GM21390 (cell line): Measurements from ENCODE around the gene APLP2.
A peak's percentile ranks its signal among the peaks of the same experiment; 100 is the strongest.

Experiments
- ATAC-seq: cut with Tn5 transposase; IDR thresholded peaks from one replicate; pipeline ENCODE4 v1.9.1; 2021; ENCODE audit not compliant: unreplicated experiment

Gene APLP2

DNA sequence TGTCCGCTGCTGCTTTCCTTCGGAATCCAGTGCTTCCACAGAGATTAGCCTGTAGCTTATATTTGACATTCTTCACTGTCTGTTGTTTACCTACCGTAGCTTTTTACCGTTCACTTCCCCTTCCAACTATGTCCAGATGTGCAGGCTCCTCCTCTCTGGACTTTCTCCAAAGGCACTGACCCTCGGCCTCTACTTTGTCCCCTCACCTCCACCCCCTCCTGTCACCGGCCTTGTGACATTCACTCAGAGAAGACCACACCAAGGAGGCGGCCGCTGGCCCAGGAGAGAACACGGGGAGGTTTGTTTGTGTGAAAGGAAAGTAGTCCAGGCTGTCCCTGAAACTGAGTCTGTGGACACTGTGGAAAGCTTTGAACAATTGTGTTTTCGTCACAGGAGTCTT, 74.4 kb downstream of the APLP2 start:
- ATAC-seq, result no peak

DNA sequence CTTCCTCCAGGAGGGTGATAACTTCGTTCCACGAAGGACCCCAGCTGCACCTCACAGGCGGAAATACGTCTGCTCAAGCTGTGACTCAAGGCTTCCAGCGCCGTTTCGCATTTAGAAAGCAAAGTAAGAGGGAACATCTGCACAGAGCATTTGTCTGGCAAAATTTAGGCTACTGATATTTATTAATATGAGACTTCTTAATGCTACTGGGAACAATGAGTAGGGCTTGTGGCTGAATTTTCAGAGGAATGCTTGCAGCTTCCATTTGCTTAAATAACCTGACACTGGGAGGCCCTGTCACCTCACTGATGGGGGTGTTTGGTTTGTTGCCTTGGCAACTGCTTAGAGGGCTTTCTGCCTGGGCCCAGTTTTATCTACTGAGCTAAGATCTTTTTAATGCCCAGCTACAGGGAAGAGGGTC, 75.2 kb downstream of the APLP2 start:
- no peak for ATAC-seq

DNA sequence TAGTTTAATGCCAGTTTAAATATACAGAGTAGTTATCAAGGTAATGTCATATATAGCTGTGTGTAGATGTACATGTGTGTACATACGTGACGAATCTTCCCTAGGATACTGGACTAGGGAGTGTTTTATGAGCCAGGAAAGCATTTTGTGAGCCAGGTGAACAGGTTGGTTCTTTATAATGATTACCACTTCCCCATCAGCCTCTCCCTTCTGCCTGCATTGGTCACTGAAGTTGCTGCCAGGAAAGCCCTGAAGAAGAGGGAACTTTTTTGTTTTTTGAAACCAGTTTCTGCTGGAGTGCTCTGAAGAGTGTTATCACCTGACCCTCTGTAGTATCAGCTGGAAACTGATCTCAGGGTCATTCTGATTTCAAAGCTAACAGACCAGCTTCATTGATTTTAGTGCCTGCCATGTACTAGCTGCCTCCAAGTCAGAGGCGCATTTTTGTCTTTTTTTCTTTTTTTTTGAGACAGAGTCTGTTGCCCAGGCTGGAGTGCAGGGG, 75.7 kb downstream of the APLP2 start:
- no peak for ATAC-seq

DNA sequence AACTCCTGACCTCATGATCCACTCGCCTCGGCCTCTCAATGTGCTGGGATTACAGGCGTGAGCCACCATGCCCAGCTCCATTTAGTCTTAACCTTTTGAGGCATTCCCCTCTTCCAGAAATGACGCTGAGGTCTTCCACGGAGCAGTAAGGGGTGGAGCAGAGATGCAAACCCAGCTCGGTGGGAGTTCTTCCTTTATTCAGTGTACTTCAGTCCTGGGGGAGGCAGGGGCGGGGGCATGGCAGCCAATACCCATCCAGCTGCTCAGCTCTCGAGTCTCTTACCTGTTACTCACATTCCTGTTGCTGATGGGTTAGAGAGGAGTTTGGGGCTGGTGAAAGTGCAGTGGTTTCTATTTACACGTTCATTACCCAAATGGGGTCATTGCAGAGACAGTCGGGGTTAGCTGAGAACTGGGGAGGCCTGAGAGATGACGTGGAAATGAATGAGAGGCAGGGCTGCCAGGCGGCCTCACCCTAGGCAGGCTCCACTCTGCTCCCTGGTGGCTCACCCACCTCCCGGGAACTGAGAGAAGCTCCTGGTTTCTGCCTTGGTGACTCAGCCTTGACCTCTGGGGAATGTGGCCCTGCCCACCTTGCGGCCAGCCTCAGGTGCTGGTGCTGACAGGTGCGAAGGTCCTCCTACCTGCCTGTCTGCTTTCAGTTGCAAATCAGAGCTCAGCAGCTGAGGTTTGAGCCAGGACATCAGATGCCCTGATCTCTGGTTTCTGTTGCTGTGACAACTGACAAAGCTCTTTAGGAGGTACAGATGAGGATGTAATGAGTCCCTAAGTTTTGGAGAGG, 76.5 kb downstream of the APLP2 start:
- ATAC-seq, result no peak

DNA sequence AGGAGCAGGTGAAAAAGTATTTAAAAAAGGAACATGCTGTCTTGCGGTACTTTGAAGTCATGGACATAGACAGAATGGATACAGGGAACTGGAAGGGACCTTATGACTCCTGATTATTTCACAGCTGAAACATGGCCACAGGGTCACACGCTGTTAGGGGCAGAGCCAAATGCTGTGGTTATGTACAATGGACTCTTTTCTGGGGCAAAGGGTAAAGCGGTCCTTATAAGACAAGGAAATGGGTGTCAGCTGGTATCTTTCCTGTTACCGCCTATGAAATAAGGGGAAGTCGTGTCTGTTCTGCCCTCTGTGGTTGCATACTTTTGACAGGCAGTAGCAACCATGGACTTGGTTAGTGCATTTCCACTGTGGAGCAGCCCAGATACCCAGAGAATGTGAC, 77.1 kb downstream of the APLP2 start:
- ATAC-seq, result no peak

DNA sequence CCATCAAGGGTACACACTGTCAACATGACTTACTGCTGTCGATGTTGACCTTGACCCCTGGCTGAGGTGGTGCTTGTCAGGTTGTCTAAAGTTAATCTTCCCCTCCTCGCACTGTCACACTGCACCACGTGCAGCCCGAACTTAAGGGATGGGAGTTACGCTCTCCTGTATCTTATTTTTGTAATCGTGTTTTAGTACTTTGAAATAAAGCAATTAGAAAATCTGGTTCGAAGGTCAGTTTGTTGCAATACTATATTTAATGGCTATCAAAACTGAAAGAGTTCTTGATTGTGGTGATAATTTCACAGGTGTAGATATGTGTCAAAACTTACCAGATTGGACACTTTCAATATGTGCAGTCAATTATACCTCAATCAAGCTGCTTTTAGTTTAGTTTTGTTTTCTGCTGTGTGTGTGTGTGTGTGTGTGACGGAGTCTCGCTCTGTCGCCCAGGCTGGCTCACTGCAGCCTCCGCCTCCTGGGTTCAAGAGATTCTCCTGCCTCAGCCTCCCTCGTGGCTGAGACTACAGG, 79.2 kb downstream of the APLP2 start:
- no peak for ATAC-seq

DNA sequence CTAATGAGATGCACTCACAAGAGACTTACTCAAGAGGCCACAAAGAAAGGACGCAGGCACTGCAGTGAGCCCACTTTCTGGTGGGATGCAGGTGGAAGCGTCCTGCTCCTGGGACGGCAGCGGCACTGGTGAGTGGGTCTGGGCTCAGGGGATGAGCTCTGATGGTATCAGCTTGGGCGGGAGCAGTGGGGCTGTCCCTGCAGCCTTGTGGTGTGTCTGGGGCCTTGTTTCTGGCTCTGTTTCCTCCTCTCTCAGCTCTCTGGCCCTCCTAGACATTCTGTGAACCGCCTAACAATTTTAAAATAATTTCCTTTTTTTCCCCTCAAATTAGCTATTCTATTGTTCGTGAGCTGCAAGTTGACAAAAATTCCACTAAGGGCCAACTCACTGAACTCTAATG, 81.1 kb downstream of the APLP2 start:
- ATAC-seq, result peak; percentile 45

DNA sequence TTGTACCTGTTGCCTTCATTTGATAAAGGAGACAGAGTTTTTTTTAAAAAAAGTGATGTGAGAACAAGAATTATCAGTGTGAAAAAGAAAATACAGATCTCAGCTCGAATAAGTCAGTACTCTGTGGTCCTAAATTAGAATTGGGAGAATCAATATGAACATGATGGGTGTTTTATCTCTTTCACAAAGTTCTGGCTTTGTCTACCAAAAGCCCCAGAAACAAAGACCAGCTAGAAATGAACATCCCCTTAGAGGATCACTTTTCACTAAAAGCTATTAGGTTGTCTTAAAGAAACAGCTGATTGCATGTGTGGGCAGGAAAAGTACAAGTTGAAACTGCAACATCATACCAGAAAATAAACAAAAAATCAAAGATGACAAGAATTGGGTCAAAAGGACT, 81.5 kb downstream of the APLP2 start:
- no peak for ATAC-seq

DNA sequence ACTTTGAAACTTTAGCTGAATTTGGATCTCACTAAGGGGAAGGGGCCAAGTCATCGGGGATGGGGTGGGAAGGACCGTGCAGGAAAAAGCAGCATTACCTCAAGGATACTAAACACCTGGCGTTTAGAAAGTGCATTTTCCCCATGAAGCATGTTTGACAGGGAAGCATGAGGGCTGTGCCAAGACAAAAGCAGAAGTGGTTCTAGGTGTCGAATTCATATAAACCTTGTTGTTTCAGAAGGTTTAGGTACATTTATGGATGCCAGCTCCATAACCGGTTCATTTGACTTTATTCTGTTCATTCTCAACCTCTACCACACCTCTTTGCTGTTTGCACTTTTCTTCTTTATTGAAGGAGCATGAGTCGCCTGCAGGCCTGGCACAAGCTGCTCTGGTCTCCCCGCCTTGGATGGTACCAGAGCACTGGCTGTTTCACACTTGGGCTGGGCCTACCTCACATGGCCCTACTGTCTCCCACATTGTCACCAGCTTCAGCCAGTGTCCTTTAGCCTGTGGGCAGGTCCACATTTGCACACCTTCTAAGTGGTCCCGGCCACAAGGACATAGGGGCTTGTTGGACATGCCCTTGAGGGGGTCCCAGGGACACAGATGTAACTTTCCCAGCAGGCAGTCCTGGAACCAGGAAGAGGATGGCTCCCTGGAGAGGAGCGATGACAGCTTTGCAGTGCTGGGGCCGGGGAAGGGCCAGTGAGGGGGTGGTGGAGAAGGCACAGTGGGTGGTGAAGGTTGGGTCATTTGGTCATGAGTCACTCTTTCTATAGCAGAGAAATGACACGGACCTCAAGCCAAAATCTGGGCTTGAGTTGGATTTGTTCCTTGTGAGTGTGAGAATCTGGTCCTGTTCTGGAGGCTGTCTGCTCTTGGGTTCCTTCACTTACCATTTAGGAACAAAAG, 86.7 kb downstream of the APLP2 start:
- ATAC-seq, result no peak

DNA sequence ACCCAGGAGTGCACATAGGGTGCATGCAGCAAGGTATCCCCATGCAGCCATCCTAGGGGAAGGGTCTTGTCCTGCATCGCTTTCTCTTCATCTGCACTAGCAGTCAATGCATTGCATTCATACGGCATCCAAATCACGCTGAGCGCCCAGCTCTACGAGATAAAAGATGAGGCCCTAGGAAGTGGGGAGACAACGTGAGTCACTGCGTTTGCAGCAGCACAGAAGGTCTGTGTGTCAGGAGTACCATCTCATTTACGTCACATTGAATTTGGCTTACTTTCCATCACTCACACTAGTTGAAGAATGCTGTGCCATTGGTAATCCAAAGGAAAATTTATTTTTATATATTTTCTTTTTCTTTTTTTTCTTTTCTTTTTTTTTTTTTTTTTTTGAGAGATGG, 87.4 kb downstream of the APLP2 start:
- no peak for ATAC-seq

DNA sequence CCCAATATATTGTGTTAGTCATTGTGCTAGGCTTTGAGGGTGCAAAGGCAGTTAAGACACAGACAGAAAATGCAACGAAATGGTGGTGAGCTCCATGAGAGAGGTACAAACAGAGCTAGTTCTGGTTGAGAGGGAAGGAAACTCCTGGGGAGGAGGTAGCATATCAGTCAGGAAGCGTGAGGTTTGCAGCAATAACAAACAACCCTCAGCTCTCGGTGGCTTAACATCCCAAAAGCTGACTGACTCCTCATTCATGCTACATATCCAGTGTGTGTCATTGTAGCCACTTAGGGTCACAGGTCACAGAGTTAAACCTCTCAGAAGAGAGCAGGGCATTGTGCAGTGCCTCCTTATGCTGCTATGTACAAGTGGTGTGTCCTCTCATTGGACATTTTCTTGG, 88.1 kb downstream of the APLP2 start:
- no peak for ATAC-seq

DNA sequence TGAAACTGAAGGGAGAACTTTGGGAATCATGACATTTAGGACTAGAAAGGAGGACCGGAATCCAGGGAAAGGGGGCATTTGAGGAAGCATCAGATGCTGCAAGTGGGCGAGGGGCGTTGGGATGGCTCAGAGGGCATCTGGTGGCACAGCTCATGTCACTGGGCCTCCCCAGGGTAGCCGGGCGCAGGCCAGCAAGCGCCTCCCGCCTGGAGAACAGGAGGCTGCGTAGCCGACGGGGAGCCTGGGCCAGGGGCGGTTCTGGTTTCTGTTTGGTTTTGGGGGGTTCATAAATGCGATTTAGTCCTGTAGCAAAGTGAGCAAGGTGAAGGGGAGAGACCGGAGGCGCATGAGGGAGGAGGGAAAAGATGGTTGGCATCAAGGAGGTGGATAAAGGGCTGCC, 89.4 kb downstream of the APLP2 start:
- no peak for ATAC-seq

DNA sequence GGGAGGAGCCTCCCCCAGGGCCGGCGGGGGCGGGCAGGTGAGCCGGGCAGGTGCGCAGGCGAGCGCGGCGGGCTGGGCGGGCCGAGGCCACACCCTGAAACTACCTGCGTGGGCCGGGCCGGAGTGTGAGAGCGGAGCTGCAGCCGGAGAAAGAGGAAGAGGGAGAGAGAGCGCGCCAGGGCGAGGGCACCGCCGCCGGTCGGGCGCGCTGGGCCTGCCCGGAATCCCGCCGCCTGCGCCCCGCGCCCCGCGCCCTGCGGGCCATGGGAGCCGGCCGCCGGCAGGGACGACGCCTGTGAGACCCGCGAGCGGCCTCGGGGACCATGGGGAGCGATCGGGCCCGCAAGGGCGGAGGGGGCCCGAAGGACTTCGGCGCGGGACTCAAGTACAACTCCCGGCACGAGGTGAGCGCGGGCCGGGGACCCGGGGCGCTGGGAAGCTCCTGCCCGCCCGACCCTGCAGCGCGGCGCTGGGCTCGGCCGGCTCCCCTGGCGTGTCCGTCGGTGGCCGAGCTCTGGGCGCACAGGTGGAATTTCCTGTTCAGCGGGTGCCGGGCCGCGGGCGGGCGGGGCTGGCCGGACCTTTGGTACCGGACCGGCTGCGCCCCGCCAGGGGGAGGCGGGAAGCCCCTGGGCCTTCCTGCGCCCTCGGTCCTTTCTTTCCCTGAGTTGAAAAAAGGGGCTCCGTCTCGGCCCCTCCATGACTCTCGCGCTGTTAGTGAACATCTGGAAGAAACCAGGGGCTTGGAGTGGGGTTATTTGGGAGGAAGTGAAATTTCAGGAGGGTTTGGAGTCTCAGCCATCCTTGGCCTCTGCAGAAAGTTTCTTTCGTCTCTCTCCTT, 90.2 kb downstream of the APLP2 start, which contains the start of gene ST14:
TSS of gene ST14 (plus strand) at position 126 of the 841 bp plus-strand sequence. CDS start at position 324, 198 bp downstream.
- peak; percentile 52 for ATAC-seq

DNA sequence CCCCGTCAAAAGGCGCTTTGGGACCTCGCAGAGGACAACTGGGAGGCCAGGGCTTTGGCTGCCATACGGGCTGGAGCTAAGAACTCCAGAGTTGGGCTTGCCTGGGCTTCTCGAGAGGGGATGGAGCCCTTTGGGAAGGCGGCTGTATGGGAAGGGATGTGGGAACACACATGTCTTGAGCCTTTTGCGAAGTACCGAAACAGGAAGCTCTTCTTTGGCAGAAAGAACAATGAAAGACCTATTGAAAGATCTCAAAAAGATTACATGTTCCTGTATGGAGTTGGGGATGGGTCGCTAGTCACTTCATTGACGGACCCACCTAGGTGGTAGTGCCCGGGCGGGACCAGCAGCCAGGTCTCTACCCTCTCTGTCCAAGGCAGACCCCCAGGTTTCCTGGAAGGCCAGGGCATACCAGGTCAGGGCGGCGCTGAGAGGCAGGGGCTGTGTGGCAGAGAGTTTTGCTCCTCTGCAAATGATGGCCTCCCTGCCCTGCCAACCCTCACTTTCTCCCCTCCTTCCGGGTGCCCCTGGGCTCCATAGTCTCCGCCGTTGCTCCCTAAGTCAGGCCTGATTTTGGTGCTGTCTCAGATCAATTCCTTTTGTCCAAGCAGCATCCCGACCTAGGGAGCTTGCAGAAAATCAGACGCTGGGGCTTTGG, 90.9 kb downstream of the APLP2 start:
- ATAC-seq, result no peak

DNA sequence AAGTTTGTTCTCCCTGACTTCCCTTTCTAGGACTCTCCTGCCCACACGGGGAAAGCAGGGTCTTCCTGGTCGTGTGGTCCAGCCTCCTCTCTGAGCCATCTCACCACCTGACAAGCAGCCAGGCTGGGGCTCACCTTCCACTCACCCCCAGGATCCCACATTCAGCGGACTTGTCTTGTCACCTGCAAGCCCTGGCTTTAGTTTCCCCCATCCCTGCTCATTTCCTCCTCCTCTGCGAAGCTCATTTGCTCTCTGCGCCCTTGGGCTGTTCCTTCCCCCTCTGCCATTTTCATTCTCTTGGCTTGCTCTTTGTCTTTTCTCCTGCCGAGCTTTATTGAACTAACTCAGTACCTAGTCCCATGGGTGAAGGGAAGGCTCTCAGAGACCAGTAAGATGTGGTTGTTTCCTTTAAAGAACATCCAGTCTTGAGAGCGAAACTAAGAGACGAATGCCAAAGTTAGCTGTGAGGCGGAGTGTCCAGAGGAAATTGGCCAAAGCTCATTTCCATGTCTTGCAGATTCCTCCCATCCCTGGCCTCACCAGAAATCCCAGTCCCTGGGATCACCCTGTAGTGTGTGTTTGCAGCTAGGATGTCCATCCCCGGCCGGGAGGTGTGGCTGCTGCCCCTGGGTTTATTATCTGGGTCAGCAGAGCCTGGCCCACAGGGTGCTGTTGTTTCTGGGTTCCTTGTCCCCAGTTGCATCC, 91.9 kb downstream of the APLP2 start:
- ATAC-seq, result no peak

DNA sequence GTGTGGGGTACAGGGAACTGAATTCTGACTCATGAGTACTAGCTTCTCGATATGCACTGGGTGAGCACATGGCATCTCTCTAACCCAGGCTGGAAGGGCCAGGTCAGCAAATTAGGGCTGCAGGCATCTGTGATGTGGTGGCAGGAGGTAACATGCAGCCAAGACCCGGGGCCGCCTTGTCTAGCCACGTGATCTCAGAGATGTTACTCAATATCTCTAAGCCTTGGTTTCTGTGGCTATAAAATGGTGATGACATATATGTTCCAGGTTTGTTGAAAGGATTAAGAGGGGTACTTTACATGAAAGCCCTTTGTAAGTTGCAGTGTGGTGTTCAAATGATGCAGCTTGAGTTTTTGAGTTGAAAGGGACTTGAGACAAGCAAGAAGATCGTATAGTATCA, 93.0 kb downstream of the APLP2 start:
- no peak for ATAC-seq

DNA sequence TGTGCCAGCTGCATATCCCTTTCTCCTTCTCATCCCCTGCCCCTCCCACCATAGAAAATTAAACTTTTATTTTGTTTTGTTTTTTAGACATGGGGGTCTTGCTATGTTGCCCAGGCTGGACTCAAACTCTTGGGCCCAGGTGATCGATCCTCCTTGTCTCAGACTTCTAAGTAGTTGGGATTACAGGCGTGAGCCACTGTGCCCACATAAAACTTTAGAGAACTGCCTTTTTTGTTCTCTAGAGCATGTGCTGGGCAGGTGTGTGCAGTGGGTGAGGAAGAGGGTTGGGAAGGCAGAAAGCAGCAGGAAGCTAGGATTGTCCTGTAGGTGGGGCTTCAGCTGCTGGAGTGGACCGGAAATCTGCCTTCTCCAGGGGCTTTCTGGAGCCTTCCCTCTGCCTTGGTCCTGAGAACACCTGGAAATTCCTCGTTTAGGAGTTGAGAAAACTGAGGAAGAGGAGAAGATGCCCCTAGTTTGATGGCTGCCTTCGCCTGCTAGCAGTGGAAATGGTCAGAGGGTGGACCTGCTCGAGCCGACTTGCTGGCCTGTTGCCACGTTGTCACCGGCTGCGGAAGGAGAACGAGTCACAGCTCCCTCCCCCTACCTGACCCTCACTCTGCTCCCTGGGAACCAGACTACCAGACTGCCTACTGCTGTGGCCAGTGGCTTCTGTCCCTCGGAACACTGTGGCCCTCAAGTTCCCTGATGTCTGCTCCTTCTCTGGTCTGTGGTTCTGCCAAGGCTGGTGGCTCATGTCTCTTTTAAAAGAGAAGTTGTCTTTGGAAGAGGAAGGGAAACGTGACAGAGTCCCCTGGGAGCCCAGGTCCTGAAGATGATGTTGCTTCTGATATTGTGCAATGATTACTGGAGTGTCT, 93.9 kb downstream of the APLP2 start:
- no peak for ATAC-seq

DNA sequence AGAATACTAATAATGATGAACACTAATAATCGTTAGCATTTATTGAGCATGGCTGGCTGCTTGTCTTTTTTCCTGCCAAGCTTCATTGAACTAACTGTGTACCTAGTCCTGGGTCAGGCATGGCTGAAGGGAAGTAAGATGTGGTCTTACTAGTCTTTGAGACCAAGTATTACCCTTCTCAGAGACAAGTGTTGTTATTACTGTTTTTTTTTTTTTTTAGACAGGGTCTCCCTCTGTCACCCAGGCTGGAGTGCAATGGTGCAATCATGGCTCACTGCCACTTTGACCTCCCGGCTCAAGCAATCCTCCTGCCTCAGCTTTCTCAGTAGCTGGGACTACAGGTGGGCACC, 94.5 kb downstream of the APLP2 start:
- ATAC-seq, result no peak
